Activated CD4-positive, alpha-beta T cell treated with anti-CD3 and anti-CD28 coated beads for 48 hours (primary cell): ENCODE measurements around the gene PLEKHA6.

Experiments
- DNase-seq: peaks from one replicate; pipeline ENCODE4 v3.0.0-alpha.2; 2020

PLEKHA6 gene

DNA sequence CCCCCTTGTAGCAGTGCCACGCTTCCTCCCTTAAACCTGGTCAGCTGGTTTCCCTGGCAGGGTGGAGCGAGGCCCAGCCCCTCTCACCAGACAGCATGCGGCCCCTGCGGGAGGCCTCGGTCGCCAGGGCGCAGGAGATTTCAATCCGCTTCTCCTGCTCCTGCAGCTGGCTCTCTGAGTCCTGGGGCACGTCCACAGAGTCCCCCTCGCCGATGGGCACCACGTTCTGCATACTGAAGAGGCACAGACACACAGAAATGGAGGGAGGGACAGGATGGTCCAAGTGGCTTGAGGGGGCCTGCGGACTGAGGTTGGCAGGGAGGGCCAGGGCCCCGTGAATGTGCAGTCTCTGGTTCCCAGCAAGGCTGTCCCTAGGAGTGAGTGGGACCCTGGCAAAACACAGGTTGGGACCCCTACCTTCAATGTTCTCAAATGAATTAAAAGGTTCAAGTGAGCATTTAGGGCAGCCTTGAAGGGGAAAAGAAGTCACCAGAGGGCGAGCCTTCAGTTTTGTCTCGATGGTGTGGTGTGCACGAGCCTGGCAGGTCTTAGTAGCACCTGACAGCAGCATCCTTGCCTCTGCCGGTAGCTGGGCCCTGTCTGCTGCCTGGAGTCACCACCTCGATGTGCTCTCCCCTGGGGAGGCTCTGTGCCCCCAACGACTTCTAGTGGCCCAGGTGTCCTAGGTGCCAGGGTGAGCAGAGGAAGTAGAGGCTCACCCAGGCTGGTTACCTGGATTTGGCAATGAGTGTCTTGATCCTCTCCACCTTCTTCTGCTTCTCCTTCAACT, 131.5 kb downstream of the PLEKHA6 start:
- DNase-seq, result no peak

DNA sequence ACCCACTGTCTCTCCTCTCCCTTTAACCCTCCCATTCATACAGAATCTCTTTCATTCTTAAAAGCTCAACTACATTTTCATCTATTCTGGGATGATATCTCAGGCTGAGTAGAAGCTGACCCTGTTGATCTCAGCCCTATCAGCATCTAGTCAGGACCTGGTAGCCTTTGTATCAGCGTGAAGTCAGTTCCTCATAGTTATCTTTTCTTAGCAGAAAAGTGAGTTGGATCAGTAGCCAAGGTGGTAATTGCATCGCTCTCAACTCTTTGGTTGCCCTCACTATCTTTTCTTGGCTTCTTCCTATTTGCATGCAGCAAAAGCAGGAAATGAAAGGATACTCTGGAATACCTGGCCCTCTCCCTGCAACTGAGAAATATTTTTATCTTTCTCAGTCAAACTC, 132.4 kb downstream of the PLEKHA6 start:
- DNase-seq, result no peak

DNA sequence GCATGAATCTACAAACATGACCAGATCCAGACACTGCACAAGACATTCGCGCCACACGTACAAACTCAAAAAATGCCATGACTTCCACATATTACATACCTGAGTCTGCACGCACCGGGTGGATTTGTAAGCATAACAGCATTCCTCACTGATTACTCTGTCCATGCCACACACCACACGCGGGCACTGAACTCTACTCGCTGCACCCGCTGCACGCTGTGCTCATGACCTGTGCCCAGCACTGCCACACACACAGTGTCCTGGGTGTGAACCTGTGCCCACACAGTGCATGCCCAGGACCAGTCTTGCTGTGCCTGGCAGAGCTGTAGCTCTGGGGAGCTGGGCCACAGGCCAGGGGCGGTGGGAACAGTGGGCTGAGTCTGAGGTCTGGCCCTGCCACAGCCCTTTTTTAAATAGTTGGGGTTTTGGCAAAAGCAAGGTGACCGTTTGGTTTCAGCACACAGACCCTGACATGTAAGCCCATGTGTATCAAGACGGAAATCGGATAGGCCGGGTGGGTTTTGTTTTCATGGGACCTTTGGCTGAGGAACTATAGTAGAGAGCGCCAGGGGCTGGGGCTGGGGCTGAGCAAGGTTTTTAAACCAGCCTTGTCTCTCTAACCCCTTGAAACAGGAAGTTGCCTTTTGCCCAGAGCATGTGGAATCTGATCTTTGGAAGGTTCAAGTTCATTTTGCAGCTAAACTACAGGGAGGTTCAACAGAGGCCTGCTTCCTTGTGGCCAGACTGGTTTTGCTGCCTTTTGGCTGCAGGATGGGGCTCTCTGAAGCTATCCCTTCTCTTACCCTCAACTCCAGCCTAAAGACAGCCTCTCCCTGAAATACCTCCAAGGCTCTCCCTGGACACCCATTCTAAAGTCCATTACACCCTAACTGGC, 133.6 kb downstream of the PLEKHA6 start:
- no peak for DNase-seq

DNA sequence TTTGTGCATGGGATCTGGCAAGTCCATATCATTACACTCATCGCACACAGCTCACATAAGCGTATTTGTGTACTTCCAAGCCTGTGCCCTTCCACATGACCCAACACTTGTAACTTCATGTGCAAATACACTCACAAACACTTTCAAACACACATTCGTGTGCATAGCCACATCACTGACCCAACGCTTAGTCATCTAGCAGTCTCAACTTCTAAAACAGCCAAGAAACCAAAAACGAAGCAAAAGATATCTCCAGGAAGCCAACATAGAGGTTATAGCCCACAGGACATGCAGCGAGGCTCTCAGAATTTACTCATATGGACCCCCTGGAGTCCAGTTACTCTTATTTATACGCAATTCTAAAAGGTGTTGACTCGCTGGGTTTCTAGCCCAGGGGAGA, 135.1 kb downstream of the PLEKHA6 start:
- DNase-seq, result no peak

DNA sequence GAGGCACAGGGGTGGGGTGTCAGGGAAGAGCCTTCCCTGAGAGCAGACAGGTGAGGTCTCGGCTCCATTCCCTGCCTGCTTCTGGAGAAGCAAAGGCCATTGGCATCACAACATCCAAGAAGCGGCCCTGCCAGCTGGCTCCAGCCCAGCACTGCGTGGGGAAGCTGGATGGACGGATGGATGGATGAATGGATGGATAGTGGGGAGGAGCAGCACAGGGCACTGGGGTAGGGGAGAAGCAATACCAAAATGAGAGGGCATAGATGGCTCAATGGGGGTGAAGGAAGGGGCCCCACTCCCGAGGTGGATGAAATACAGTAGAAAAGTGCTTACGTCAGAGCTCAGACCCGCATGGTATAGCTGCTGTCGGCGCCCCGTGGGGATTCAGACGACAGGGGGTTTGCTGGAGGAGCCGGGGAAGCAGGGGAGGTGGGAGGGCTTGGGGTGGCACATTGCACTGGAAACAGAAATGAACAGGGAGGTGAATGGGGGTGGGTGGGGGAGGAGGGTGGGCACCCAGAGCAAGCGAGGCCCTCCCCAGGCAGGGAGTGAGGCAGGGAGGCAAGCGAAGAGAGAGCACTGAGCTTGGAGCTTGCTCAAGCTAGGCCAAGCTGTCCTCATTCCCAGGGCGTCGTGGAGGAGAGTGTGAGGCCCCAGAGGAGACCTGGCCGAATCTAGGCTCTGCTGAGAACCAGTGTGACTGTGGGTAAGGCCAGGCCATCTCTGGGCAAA, 136.4 kb downstream of the PLEKHA6 start:
- no peak for DNase-seq

DNA sequence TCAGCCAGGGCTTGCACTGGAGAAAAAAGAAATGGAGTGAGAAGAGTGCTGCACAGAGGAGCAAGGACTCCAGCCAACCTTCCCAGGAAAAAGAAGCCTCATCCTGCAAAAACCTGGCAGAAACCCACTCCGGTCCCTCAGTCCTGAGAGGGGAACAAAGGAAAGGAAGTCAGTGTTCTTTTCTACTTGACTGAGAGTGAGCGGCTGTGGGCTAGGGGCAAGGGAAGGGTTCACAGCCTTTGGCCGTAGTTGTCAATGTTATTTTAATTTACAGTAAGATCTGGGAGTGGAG, 137.0 kb downstream of the PLEKHA6 start:
- DNase-seq, result no peak

DNA sequence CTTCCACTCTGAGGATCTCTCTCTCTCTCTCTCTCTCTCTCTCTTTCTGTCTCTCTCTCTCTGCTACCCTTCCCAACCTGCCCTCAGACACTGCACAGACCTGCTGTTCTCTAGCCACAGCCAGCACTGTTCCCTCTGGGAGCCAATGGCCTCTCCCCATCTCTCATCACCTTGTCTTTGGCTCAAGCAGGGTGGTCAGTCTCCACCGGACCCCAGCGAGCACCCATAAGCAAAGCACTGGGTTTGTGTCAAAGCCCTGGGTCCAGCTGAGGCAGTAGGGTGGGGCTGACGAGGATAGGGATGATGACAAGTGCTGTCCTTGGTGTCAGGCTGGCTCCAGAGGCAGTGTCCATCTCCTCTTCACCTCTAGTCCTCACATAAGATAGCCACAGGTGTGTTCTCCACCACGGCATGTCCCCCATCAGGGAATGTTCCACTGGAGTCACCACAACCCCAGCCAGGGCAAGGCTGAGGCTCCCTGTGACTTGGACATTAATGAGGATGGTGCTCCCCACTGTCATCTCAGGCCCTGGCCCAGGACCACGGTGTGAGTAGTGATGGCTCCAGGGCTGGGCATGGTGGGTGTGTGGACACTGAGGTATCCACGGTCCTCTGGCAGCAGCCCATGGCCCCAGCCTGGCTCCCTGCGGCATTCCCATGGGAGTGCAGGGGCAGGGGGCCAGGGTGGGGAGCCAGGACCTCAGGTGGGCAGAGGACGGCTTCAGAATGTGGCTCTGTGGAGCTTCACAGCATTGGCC, 137.5 kb downstream of the PLEKHA6 start:
- no peak for DNase-seq

DNA sequence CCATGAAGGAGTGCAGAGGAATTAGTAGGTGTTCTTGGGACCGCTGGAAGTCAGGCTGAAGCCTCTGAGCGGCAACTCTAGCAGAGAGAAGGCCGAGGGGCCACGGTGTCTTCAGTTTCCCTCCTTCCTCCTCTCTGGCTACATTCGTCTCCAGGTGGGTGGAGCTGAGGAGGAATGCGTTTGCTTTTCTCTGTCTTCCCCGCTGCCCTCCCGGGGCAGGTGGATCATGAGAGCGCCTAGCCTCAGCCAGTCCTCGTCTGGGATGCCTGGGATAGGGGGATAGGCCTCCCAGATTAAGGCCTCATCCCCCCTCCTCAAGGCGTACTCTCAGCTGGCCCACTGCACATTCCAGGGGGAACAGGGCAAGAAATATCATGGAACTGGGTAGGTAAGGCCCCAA, 138.5 kb downstream of the PLEKHA6 start:
- no peak for DNase-seq

DNA sequence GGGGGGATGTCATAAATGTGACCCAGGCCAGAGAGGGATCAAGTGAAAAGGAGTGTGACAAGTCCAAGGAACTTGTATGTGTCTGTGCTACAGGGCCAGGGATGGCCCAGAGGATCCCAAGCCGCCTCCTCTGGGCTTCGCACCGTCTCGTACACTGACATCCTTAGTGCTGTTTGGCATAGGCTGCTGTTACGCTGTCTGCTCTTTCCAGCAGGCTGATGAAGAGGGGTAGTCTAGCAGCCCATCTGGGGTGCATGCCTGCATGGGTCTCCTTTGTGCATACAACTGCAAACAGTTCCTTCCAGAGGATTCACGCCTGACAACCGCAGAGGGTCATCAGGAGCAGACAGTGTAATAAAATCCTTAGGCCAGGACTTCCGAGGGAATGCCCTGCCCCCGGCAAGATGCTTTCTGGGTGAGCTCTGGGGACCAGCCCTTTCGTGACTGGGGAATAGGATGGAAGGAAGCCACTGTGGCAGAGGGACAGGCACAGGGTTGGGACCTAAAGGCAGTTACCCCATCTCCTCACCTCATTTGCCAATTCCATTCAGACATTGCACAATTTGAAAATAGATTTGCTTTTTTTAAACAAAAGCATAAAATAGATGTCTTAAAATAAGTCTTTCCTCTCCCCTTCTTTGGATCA, 139.6 kb downstream of the PLEKHA6 start:
- no peak for DNase-seq

DNA sequence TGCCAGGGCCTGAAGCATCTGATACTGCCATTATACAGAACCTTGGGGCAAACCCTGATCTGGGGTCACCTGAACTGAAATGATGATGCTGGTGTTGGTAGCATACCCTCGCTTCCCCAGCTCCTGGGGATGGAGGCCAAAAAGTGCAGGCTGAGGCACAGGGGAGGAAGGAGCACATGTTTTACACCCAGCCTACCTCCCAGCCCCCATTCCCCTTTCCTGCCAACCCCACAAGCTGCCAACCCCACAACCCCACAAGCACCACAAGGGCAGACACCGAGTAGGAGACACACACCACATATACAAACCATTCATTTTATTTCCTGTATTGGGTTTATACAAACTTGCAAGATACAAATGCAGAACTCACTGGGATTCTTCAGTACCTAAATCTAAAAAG, 141.2 kb downstream of the PLEKHA6 start:
- DNase-seq, result no peak

DNA sequence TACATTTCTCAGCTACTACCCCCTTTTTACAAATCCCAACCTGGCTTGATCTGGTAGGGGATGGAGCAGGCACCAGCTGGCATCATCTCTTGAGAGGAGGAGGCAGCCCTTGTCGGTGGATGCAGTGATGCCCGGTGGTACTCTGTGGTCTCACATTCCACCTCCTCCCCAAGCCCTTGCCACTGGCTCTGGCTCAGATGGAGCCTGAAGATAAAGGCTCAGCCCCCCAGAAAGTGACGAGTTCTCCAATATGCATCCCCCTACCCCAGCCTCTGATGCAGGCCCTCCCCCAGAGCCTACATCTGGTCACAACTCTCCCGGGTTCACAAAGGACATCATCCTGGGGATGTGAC, 142.1 kb downstream of the PLEKHA6 start:
- no peak for DNase-seq

DNA sequence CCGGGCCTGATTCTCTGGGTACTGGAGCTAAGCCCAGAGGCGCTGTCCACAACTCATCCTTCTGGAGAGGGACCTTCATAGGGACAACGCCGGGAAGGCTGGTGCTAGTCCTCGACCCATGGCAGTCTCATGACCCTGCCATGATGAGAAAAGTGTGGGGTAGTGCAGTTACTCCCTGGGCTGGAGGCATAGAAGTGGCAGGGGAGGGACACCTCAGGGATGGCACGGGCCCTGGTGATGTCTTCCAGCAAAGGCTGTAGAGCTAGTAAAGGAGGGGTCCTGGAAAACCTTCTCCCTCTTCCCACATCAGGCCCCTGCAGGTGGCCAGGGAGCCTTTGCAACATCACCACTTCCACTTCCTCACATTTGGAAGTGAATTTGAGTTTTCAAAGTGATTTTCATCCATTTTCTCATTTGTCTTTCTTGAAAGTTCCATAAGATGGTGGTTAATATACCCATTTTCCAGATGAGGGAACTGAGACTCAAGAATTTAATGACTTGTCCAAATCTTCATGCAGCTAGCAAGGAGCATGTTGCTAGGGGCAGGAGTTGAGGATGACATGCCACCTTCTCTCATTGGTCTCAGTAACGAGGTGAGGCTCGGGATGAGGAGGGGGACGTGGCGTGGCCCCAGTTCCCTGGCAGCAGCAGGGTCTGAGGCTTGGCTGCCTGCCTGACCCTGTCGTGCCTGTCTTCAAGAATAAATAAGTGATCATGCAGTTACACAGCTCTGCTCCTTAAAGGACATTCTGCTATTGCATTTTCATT, 142.7 kb downstream of the PLEKHA6 start:
- DNase-seq, result no peak

DNA sequence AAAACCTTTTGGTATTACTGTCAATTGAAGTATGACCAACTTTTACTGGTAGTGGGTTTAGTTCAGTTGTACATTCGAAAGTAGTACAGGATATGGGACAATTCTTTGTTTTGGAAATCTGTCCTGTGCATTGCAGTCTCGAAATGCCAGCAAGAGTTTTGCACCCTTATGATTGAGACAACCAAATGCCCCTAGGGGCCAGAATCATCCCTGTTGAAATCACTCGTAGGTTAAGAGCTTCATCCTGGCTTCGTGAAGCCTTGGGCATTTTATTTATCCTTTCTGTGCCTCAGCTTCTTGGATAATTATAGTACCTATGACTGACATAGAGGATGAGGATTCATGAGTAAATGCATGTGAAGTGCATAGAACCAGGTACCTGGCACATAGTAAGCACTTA, 143.5 kb downstream of the PLEKHA6 start:
- DNase-seq, result no peak

DNA sequence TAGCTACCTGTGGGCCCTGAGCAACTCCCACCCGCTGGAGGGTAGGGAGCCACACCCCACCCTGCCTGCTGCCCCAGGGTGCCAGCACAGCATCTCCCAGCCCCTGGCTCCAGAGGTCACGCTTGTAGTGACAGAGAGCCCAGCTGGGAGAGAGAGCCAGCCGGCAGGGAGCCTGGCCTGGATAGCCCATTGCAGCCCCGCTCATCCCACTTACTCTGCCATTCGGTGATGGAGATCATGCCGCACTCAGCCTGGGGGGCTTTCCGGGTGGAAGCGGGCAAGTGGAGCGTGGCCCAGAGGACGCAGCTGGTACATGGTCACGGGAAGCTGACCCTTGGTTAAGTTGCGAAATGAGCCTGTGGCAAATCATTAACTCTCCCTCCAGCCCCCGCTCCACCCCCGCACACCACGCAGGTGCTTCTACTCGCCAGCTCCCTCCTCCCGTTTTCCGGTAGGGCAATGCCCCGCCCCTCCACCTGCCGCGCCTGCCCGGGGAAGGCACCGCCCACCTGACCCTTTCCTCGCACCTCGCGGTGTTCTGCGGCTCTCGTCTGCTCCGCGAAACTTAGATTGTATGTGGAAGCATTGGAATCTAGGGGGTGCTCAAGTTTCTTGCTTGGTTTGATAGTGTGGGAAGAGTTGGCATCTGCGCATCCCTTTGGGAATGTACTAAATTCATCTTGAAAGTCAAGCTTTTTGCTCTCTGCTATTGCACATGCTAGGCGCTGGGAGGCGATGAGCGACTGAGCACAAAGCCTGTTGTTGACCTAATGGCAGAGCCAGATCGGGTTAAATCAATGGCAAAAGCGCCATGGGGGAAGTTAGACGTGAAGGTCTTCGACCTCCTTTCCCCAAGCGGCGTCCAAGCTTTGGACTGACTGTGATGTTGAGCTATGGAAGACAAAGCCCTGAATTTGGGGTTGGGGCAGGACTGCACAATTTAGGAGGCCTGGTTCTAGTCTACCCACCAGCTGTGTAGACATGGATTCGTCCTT, 145.8 kb downstream of the PLEKHA6 start, which contains the start of gene GOLT1A:
TSS of gene GOLT1A (minus strand) at position 321 of the 995 bp plus-strand sequence. CDS start at position 239, 82 bp downstream.
- peak; percentile 67 for DNase-seq

DNA sequence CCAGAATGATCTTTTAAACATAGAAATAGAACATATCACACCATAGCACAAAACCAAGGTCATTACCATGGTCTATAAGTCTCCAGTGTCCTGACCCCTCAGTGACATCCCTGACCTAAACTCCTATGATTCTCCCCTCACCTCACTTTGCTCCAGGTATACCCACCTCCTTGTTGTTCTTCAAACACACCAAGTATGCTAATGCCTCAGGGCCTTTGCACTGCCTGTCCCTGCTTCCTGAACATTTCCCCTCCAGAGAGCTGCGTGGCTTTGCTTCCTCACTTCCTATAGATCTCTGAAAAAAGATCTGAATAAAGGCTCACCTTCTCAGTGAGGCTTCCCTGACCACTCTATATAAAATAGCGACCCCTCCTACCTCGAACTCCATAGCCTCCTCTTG, 147.0 kb downstream of the PLEKHA6 start:
- DNase-seq, result no peak

DNA sequence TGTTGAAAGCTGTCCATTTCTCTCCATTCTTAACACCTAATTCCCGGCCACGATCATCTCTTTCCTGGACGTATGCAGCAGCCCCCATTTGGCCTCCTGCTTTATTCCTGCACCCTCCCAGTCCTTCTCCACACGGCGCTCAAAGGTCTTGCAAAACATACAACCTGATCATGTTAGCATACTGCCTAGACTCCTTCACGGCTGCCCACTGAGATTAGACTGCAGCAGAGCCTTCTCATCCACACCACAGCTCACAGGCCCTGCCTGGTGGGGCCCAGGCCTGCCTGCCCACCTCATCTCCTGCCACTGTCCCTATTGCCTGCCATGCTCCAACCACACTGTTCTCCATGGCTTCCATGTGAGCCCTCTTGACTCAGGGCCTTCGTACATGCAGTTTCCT, 148.7 kb downstream of the PLEKHA6 start:
- no peak for DNase-seq

DNA sequence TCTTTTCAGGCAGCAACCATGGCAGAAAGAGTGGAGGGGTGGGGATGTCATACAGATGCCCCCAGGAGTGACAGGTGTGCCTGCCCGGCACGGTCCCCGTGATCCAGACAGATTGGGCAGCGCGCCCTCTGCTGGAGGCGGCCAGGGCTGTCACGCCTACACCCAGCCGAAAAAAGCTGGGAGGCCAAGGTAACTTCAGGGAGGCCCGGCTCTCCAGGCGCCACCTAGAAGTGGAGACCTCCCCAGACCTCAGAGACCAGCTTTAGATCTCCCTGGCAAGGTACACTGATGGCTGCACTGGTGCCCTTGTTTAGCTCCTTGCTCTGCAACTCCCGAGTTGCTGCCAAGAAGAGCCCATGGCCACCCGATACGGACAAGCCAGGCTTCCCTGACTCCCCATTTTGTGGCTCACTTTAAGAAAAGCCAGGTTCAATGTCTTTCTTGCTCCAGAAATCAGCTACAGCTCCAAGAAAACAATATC, 152.6 kb downstream of the PLEKHA6 start:
- DNase-seq, result peak; percentile 85

DNA sequence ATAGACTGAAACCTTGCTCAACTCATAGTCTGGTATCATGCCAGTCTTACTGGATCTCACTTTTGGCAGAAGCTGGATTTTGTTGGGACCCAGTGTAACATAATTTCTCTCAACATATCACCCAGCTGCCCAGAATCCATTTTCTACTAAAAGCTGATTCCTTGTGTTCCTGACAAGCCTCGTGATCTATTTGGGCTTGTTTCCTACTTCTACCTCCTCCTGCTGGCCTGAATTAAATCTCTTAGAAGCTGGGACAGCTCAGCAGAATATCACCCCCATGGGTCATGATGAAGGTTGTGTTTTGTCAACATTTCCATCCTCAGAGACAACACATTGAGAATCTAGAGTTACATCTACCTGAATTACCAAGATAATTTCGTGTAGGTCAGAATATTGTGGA, 153.6 kb downstream of the PLEKHA6 start:
- DNase-seq, result no peak

DNA sequence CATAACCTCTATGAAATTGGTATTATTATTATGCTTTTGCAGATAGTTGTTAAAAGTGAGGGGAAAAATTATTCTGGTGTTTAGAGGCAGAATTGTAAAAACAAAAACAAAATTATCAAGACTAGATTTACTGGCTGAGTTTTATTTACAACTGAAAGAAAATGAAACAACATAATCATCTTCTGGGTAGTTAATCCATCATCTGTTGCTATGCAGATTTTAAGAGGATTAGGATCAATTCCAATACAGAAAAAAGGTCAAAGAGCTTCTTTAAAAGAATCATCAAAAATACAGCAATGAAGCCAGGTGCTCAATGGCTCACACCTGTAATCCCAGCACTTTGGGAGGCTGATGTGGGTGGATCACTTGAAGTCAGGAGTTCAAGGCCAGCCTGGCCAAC, 154.2 kb downstream of the PLEKHA6 start:
- DNase-seq, result no peak

DNA sequence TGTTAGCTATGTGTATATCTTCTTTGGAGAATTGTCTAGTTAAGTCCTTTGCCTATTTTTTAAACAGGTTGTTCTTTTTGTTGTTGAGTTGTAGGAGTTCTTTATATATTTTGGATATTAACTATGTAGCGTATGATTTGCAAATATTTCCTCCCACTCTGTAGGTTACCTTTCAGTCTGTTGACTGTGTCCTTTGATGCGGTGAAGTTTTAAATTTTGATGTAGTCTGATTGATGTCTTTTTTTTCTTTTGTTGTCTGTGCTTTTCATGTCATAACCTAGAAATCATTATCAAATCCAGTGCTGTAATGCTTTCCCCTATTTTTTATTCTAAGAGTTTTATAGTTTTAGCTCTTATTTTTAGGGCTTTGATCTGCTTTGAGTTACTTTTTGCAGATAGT, 154.8 kb downstream of the PLEKHA6 start:
- no peak for DNase-seq
